ENCODE data around the gene ZEB2. TPM values are rescaled to one million over a fixed set of nuclear protein-coding genes. Genes with fewer than 3 reads are reported as not detected.

ZEB2 gene
- total and polyA plus RNA-seq, 2 of the 8 experiments (the other 6 are each of a cell fraction or from before 2014, with no cell fraction given) = 0.38 TPM; not detected in 1

GRCh38 chr2:144358979-144359541 lies 160.9 kb downstream of the ZEB2 start:
- no peak overlapping the region for H2BK12ac ChIP-seq (ENCODE audit: low read depth, low read length)
- no peaks in the 10 kb centered on the region for H3K79me1 ChIP-seq (ENCODE audit: low read depth, low read length)
- TF ChIP-seq POLR2A (IDR thresholded peaks at IDR 0.05; ENCODE audit: control extremely low read depth in 1 of 2, low read depth in 2 of 2, low read length in 2 of 2) (peak in 1 of 2 experiments; percentile 9; a peak in 1 of 3 replicates), POLR2AphosphoS5 (IDR thresholded peaks at IDR 0.05; ENCODE audit: low read depth, low read length) (peak; percentile 22; the same call in 1 of the 2 replicates), ZNF274 (IDR thresholded peaks at IDR 0.05; ENCODE audit: borderline replicate concordance, extremely low read depth, low read length) (no peak), MAFK (IDR thresholded peaks at IDR 0.05; ENCODE audit: low read depth, low read length) (peak; percentile 11; the same call in 1 of the 2 replicates), GTF2F1 (IDR thresholded peaks at IDR 0.05; ENCODE audit: borderline replicate concordance, low read depth, low read length) (no peak)
- CTCF ChIA-PET (ENCODE audit: partially characterized antibody) = interaction anchor here (1.0 kb wide), 1 partner anchor 12 kb away, joined by 3 read pairs; no protein-coding TSS in a partner anchor
- H3K18ac ChIP-seq (ENCODE audit: extremely low read depth, low read length) = no peak overlapping the region
- H3K56ac ChIP-seq (replicated peaks; ENCODE audit: insufficient read length, low read depth, low read length) = no peak overlapping the region
- H4K20me1 ChIP-seq (replicated peaks in 1 of 2; ENCODE audit: control insufficient read depth in 1 of 2, insufficient read depth in 2 of 2, low read length in 2 of 2) = no peaks in the 10 kb centered on the region
- H3K9ac ChIP-seq (replicated peaks in 1 of 4; ENCODE audit: extremely low read depth in 1 of 4, low read depth in 3 of 4, low read length in 3 of 4) = no peak overlapping the region
- H3K14ac ChIP-seq (ENCODE audit: insufficient read length) = no peak overlapping the region
- H2AFZ ChIP-seq (ENCODE audit: low read length) = no peak overlapping the region; the same call in 1 of the 2 replicates
- H3K36me3 ChIP-seq (ENCODE audit: control insufficient read depth in 2 of 4, insufficient read depth in 4 of 4, low read length in 3 of 4) = no peaks in the 10 kb centered on the region
- WGBS, 2 experiments (ENCODE audit: extremely low coverage in 1 of 2, insufficient coverage in 1 of 2, insufficient read length in 1 of 2, insufficient replicate concordance in 2 of 2, low coverage in 1 of 2, low lambda C conversion rate in 2 of 2, missing lambda C conversion rate in 1 of 2) = 91% methylated on average over 4 of the region's 4 CpGs; no CpG with 5 or more reads in 1 of the 2 experiments
- H3K9me3 ChIP-seq (ENCODE audit: insufficient read depth in 2 of 2, low read depth in 1 of 2, low read length in 1 of 2) = no peaks in the 10 kb centered on the region
- no peak overlapping the region for H3K27ac ChIP-seq (ENCODE audit: low read depth, low read length)
- H3K4ac ChIP-seq (replicated peaks; ENCODE audit: insufficient read length, low read depth, low read length) = no peak overlapping the region
- no peak overlapping the region for H3K4me2 ChIP-seq (ENCODE audit: insufficient read depth in 1 of 2, low read depth in 2 of 2, low read length in 2 of 2)
- no peak overlapping the region for H2BK20ac ChIP-seq (ENCODE audit: low read length)
- no peak overlapping the region for H4K8ac ChIP-seq (ENCODE audit: extremely low read depth, insufficient read depth, low read length)
- H4K91ac ChIP-seq (replicated peaks; ENCODE audit: insufficient read length, low read length) = no peak overlapping the region
- FAIRE-seq (no peak), DNase-seq (ENCODE audit: low read depth in 1 of 2, low spot score in 2 of 2) (no peak)
- H2BK5ac ChIP-seq (ENCODE audit: low read depth, low read length) = no peak overlapping the region
- no peak overlapping the region for H3K23ac ChIP-seq (ENCODE audit: insufficient read length)
- no peak overlapping the region for H3K4me3 ChIP-seq (ENCODE audit: extremely low read depth in 1 of 4, insufficient read depth in 2 of 4, low read depth in 3 of 4, low read length in 4 of 4)
- H3K23me2 ChIP-seq (ENCODE audit: low read depth, low read length) = no peaks in the 10 kb centered on the region; the same call in 1 of the 2 replicates
- 0 out of 7 replicates have a peak, but pooled peaks cover 0 to 2% (median 0%) of the 10 kb centered on the region in 4 experiments for H3K4me1 ChIP-seq (replicated peaks in 1 of 4; ENCODE audit: control insufficient read depth in 3 of 4, insufficient read depth in 4 of 4, low read length in 3 of 4)
- no peak overlapping the region for H2BK15ac ChIP-seq (ENCODE audit: low read length)
- H3K79me2 ChIP-seq (ENCODE audit: control insufficient read depth in 1 of 2, insufficient read depth in 2 of 2, low read length in 2 of 2) = no peaks in the 10 kb centered on the region
- H2BK120ac ChIP-seq (replicated peaks; ENCODE audit: low read depth, low read length) = no peak overlapping the region
- no peak overlapping the region for H4K5ac ChIP-seq (ENCODE audit: insufficient read length, low read depth, low read length)
- no peaks in the 10 kb centered on the region for H3K27me3 ChIP-seq (replicated peaks in 1 of 4; ENCODE audit: control insufficient read depth in 3 of 4, extremely low read depth in 1 of 4, insufficient read depth in 3 of 4, low read length in 3 of 4)
- no peak overlapping the region for H2AK5ac ChIP-seq (ENCODE audit: low read depth, low read length)
- POLR2A ChIA-PET (ENCODE audit: partially characterized antibody) = no interaction called here
